Stimulated activated CD8-positive, alpha-beta memory T cell treated with anti-CD3 and anti-CD28 coated beads, Interleukin-4, amount 100 ng/mL, for 1 hour (primary cell): ENCODE data around the gene ZNF268.
"Not testable (repeated sequence)": the region's sequence is repeated elsewhere in the genome, so short reads cannot be mapped to it uniquely, and the experiment has no call there.

ENCODE experiments used
- DNase-seq, 2 donors: peaks; one replicate each; pipeline ENCODE4 v3.0.0-alpha.2; 2020; ENCODE audit warnings: low read depth in 2 of 2, low spot score in 1 of 2

ZNF268 gene

DNA sequence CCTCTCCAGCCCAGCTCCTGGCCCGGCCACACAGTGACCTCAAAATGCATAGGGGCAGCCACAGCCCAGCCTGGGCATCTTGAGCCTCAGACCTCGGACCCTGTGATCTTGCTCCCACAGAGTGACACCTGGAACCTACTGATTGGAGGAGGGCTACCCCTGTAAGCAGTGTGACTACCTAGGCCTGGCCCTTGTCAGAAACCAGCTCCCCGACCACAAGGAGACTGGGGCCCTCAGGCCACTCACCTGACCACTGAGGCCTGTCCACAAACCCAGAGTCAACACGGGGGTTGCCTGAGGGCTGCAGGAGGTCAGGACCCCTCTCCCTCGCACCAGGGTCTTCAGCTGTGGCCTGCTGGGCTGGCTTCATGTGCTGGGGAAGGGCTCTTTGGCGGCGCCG lies 45.4 kb downstream of the ZNF268 start:
- no peak for DNase-seq

- no peak for DNase-seq
Observed at GRCh38 chr12:133227281-133227852, 46.1 kb downstream of the ZNF268 start.

GRCh38 chr12:133231001-133231400 lies 49.7 kb downstream of the ZNF268 start:
- DNase-seq: no peak

DNA sequence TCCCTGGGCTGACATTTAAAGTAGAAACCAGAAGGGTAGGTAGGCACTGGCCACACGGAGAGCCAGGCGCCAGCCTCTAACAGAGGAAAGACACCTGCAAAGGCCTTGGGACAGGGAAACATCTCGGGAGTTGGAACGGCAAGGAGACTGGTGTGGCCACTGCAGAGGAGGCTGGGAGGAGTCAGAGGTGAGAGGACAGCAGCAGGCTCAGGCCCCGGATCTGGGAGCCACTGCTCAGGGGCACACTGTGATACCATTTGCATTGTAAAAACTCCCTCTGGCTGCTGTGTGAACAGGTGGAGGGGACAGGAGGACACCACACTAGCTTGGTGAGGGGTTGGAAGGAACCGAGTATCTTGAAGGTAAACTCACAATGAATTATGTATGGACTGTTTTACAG lies 51.7 kb downstream of the ZNF268 start:
- no peak for DNase-seq

DNA sequence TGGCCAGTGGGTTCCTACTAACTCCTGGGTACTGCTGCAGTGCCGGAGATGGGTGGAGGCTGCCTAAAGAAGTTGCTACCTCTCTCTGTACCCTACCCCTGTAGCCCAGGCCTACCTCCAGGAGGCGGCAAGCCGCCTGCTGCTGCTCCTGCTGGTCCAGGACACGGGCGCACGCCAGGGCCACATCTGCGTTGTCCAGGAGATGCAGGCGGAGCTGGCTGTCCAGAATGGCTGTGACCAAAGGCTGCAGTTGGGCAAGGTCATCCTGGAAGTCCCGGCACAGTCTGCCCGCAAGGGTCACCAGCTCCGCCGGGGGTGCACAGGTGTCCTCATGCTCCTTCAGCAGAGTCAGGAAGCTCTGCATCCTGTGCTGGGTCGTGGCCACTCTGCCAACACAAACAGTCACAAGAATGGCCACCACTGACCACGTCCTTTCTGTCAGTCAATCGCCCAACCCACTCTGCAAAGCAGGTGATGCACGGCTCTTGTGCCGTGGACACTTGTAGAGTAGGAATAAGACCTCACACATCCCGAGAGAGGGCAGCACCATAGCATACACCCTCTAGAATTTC lies 52.8 kb downstream of the ZNF268 start:
- DNase-seq: no peak

DNA sequence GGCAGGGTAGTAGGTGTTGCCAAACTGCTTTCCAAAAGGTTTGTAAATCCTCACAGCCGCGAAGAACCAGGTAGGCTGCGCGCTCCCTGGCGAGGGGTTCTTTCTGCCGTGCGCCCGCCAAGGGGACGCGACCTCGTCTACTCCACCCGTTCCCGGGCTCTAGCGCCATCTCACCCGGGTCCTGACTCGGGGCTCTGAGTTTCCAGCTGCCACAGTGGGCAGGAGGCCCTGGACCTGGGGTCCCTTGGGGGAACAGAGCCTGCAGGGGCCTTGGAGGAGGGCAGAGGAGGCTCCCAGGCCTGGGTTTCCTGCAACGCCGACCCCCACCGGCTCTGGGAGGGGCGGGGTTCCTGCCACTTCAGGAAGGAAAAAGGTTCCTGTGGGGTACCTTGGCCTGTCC lies 53.7 kb downstream of the ZNF268 start:
- DNase-seq: no peak

GRCh38 chr12:133235401-133236112 lies 54.3 kb downstream of the ZNF268 start, which contains the start of gene ANHX:
ANHX (minus strand) TSS chr12:133235877; CDS start chr12:133234356, 1,521 bp downstream.
- DNase-seq: no peak

DNA sequence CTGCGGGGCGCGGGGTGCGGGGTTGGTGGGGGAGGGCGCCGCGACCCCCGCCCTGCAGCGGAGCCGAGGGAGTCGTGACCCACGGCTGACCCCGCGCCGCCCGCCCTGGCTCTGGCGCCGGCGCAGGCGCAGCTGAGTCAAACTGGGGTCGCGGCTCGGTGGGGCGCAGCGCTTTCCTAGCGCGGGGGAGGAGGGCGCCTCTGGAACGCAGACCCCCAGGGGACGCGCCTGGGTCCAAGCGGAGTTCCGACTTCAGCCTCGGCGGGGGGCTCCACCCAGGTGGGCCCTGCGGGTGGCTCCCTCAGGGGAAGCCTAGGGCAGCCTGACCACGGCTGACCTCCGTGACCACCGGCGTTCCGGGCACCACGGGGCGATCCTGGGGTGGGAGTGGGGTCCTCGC lies 54.8 kb downstream of the ZNF268 start:
- no peak for DNase-seq

GRCh38 chr12:133236556-133236955 lies 55.3 kb downstream of the ZNF268 start:
- no peak for DNase-seq

DNA sequence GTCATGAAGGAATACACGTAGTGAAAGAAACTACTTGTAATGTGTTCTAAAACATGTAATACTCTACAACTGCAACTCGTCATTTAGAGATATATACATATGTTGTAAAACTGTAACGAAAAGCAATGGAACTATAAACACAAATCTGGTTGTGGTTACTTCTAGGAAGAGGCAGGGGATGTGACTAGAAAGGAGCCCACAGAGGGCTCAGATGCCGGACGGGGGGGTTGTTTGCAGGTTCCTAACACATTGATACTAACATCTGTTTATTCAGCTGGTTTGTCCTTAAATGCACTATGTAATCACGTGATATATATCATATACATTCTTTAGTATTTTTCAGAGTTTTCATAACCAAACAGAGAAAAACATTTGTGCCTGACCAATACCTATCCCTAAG lies 70.4 kb downstream of the ZNF268 start:
- DNase-seq: no peak

- not testable (repeated sequence) for DNase-seq
Observed at GRCh38 chr12:133255833-133256232, 74.5 kb downstream of the ZNF268 start.

DNA sequence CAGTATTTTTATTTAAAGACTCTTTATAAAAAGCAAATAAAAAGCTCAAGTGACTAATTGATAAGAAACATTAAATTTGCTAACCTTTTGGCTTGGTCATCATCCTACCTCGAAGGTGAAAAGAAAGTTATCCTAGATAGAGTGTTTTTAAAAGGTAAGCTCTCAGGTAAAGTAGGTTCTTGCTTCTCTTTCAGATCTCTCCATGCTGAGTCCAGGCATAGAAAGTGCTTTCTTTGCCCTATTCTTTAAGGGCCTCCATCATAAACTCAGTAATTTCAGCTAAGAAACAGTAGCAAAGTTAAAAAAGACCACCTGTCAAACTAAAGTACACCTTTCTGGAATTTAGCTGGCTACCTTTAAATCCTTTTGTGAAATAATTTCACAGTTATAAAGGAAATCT lies 75.0 kb downstream of the ZNF268 start:
- no peak for DNase-seq

DNA sequence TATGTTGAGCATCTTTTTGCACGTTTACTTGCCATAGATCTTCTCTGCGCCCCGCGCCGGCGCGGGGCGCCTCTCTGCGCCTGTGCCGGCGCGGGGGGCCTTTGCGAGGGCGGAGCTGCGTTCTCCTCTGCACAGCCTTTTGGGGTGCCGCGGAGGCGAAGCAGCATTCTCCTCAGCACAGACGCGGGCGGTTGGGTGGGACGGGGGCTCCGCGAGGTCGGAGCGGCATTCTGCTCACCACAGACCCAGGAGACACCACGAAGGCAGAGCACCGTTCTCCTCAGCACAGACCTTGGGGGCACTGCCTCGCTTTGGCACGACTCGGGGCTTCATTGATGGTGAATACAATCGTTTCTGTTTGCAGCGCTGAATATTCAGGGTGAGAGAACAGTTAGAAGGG lies 82.9 kb downstream of the ZNF268 start:
- no peak for DNase-seq
